SK-N-SH (cell line): Measurements from ENCODE around the gene LPGAT1. TPM values are rescaled to one million over a fixed set of nuclear protein-coding genes. Genes with fewer than 3 reads are reported as not detected.

Experiments
- CTCF ChIA-PET: fragments of 300-600, 350-600 bp; formaldehyde crosslinking; extraction: SDS; loops from one replicate; lab custom pipeline; 2021; lab: Yijun Ruan, JAX
- POLR2A ChIA-PET: fragments of 350-600 bp; sonication (Branson Sonifier 250); formaldehyde crosslinking; extraction: SDS; loops from one replicate; lab custom pipeline; 2020; ENCODE audit warnings: antibody characterized with exemption, inconsistent platforms; lab: Yijun Ruan, JAX
- DNase-seq: peaks from one replicate; pipeline ENCODE4 v3.0.0; 2012
- H2AFZ ChIP-seq: fragments of 200-600 bp; sonication (generic); 2 replicates; pipeline ENCODE4 v1.8.1; 2016; ENCODE audit warnings: antibody characterized with exemption, mild to moderate bottlenecking, low read depth
- H3F3A ChIP-seq: fragments of 200-600 bp; sonication (generic); replicated peaks from 2 replicates; pipeline ENCODE3; 2016; ENCODE audit warnings: antibody characterized with exemption, mild to moderate bottlenecking; ENCODE audit not compliant: insufficient read depth
- H3K27ac ChIP-seq, 2 experiments: fragments of 200-500 bp in 1 of 2; fragments of 200-600 bp in 1 of 2; sonication (Bioruptor generic) in 1 of 2; sonication (generic), shearing (Covaris generic) in 1 of 2; 2 replicates each; pipeline versions ENCODE4 v1.5.1 to v1.6.1; 2014 to 2016; ENCODE audit warnings: low read depth in 2 of 2, inconsistent platforms in 1 of 2, low read length in 1 of 2, mild to moderate bottlenecking in 1 of 2, mixed read lengths in 1 of 2
- H3K27me3 ChIP-seq: fragments of 200-600 bp; sonication (generic), shearing (Covaris generic); 2 replicates; pipeline ENCODE4 v1.6.1; 2016; ENCODE audit warnings: mixed run types; ENCODE audit not compliant: insufficient read depth
- H3K36me3 ChIP-seq, 2 experiments: fragments of 200-500 bp in 1 of 2; fragments of 200-600 bp in 1 of 2; sonication (Bioruptor generic) in 1 of 2; sonication (generic) in 1 of 2; replicated peaks in 1 of 2; 2 replicates each; pipeline versions ENCODE3 to v1.5.1; 2014 to 2016; ENCODE audit warnings: low read length in 1 of 2, mild to moderate bottlenecking in 1 of 2; ENCODE audit not compliant: insufficient read depth in 2 of 2, control insufficient read depth in 1 of 2
- H3K4me1 ChIP-seq, 2 experiments: fragments of 200-500 bp in 1 of 2; fragments of 200-600 bp in 1 of 2; sonication (Bioruptor generic) in 1 of 2; sonication (generic), shearing (Covaris generic) in 1 of 2; 2 replicates each; pipeline versions ENCODE4 v1.5.1 to v1.6.1; 2014 to 2016; ENCODE audit warnings: low read depth in 1 of 2, low read length in 1 of 2, mixed run types in 1 of 2; ENCODE audit not compliant: insufficient read depth in 2 of 2, control insufficient read depth in 1 of 2
- H3K4me2 ChIP-seq: fragments of 200-600 bp; sonication (generic), shearing (Covaris generic); 2 replicates; pipeline ENCODE4 v1.6.1; 2017; ENCODE audit warnings: mixed run types
- H3K4me3 ChIP-seq, 2 experiments: fragments of 200-500 bp in 1 of 2; fragments of 200-600 bp in 1 of 2; sonication (Bioruptor generic) in 1 of 2; sonication (generic), shearing (Covaris generic) in 1 of 2; 2 replicates each; pipeline versions ENCODE4 v1.5.1 to v1.8.1; 2014 to 2016; ENCODE audit warnings: low read depth in 2 of 2, inconsistent platforms in 1 of 2, low read length in 1 of 2, mild to moderate bottlenecking in 1 of 2, mixed read lengths in 1 of 2, moderate library complexity in 1 of 2
- H3K79me2 ChIP-seq: fragments of 200-600 bp; sonication (generic); 2 replicates; pipeline ENCODE4 v1.8.1; 2017; ENCODE audit warnings: mild to moderate bottlenecking; ENCODE audit not compliant: insufficient read depth
- H3K9ac ChIP-seq: fragments of 200-600 bp; sonication (generic); 2 replicates; pipeline ENCODE4 v1.6.1; 2017; ENCODE audit warnings: mixed run types
- H3K9me2 ChIP-seq: fragments of 200-600 bp; sonication (generic); 2 replicates; pipeline ENCODE4 v1.6.1; 2017; ENCODE audit warnings: mixed run types
- H3K9me3 ChIP-seq: fragments of 200-600 bp; sonication (generic); 2 replicates; pipeline ENCODE4 v1.6.1; 2017; ENCODE audit warnings: mixed run types, mild to moderate bottlenecking, moderate library complexity
- H4K20me1 ChIP-seq: fragments of 200-600 bp; sonication (generic); 2 replicates; pipeline ENCODE4 v1.6.1; 2017; ENCODE audit warnings: mild to moderate bottlenecking, mixed run types; ENCODE audit not compliant: insufficient read depth
- FOSL2 ChIP-seq: IDR thresholded peaks from 2 replicates; pipeline ENCODE4 v1.4.0; 2012; ENCODE audit warnings: low read depth, mild to moderate bottlenecking, moderate library complexity, borderline replicate concordance
- FOXJ3 ChIP-seq: sonication (generic); formaldehyde crosslinking; IDR thresholded peaks from 2 replicates; pipeline ENCODE4 v1.5.1; 2020; ENCODE audit warnings: mild to moderate bottlenecking, missing genetic modification reagents
- JUND ChIP-seq: IDR thresholded peaks from 2 replicates; pipeline ENCODE4 v1.4.0; 2012
- RAD21 ChIP-seq: IDR thresholded peaks from 2 replicates; pipeline ENCODE4 v1.6.1; 2012; ENCODE audit warnings: mild to moderate bottlenecking, low read length
- SIN3A ChIP-seq: IDR thresholded peaks from 2 replicates; pipeline ENCODE4 v1.6.1; 2012; ENCODE audit warnings: low read depth, mild to moderate bottlenecking, low read length, moderate library complexity, borderline replicate concordance
- YY1 ChIP-seq: IDR thresholded peaks from 2 replicates; pipeline ENCODE4 v1.4.0; 2012; ENCODE audit warnings: low read depth, mild to moderate bottlenecking
- WGBS: methylation state at CpG from one replicate; pipeline ENCODE4 v1.1.6; 2017; ENCODE audit warnings: low lambda C conversion rate; 5-methylcytosine and 5-hydroxymethylcytosine counted together
- polyA plus RNA-seq, 3 experiments: library from polyadenylated mRNA; depleted of rRNA; stranded (reverse); fragments of >200 nt; gene quantifications; 2 replicates each; pipeline ENCODE4 v1.2.3, GENCODE V29; 2012
- TF ChIP-seq, protein P1 (sequence below): fragments of 150-350 bp; IDR thresholded peaks from 2 replicates; pipeline ENCODE4 v1.6.1; 2016; ENCODE audit warnings: mild to moderate bottlenecking, low read depth, low read length
- TF ChIP-seq, protein P2 (sequence below): fragments of 150-350 bp; IDR thresholded peaks from 2 replicates; pipeline ENCODE4 v1.6.1; 2017; ENCODE audit warnings: antibody characterized with exemption, low read length, low read depth, borderline replicate concordance
- TF ChIP-seq, protein P3 (sequence below): fragments of 200-600 bp; sonication (generic); IDR thresholded peaks from 2 replicates; pipeline ENCODE4 v1.6.1; 2017; ENCODE audit warnings: antibody characterized with exemption, mild to moderate bottlenecking, moderate library complexity
- TF ChIP-seq, protein P4 (sequence below): IDR thresholded peaks from 2 replicates; pipeline ENCODE4 v1.4.0; 2012; ENCODE audit warnings: low read depth

Gene LPGAT1
- polyA plus RNA-seq, 1 of the 3 experiments (the other 2 are of a cell fraction), result 4.8 TPM

DNA sequence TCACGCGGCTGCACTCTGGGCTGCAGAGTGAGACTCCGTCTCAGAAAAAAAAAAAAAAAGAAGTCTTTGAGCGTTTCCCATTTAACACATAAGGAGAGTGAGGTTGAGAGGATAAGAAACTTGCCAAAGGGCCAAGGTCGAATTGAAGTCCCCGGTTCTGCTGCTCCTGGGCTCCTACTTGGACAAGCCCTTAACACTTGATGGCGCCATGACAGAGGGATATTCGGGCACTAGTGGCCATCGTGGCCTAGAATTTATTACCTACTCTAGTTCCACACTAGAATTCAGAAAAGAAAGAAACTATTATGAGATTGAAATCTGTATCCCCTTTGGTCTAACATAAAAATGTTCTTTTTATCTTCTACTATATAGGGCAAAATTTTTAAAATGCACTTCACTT, 89.4 kb downstream of the LPGAT1 start:
- TF ChIP-seq, protein P1, sequence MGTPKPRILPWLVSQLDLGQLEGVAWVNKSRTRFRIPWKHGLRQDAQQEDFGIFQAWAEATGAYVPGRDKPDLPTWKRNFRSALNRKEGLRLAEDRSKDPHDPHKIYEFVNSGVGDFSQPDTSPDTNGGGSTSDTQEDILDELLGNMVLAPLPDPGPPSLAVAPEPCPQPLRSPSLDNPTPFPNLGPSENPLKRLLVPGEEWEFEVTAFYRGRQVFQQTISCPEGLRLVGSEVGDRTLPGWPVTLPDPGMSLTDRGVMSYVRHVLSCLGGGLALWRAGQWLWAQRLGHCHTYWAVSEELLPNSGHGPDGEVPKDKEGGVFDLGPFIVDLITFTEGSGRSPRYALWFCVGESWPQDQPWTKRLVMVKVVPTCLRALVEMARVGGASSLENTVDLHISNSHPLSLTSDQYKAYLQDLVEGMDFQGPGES, result no peak
- TF ChIP-seq FOXJ3 (no peak), JUND (no peak), SIN3A (no peak), RAD21 (peak; percentile 11; the same call in 1 of the 2 replicates), YY1 (no peak)
- TF ChIP-seq, protein P2, sequence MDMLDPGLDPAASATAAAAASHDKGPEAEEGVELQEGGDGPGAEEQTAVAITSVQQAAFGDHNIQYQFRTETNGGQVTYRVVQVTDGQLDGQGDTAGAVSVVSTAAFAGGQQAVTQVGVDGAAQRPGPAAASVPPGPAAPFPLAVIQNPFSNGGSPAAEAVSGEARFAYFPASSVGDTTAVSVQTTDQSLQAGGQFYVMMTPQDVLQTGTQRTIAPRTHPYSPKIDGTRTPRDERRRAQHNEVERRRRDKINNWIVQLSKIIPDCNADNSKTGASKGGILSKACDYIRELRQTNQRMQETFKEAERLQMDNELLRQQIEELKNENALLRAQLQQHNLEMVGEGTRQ, result no peak
- TF ChIP-seq, protein P3, sequence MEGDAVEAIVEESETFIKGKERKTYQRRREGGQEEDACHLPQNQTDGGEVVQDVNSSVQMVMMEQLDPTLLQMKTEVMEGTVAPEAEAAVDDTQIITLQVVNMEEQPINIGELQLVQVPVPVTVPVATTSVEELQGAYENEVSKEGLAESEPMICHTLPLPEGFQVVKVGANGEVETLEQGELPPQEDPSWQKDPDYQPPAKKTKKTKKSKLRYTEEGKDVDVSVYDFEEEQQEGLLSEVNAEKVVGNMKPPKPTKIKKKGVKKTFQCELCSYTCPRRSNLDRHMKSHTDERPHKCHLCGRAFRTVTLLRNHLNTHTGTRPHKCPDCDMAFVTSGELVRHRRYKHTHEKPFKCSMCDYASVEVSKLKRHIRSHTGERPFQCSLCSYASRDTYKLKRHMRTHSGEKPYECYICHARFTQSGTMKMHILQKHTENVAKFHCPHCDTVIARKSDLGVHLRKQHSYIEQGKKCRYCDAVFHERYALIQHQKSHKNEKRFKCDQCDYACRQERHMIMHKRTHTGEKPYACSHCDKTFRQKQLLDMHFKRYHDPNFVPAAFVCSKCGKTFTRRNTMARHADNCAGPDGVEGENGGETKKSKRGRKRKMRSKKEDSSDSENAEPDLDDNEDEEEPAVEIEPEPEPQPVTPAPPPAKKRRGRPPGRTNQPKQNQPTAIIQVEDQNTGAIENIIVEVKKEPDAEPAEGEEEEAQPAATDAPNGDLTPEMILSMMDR, result peak; percentile 14
- TF ChIP-seq, protein P4, sequence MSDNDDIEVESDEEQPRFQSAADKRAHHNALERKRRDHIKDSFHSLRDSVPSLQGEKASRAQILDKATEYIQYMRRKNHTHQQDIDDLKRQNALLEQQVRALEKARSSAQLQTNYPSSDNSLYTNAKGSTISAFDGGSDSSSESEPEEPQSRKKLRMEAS, result no peak
- no peak overlapping the region for H3K4me3 ChIP-seq
- no peak overlapping the region for H3K9ac ChIP-seq
- H3F3A ChIP-seq, result peaks cover 17% of the 10 kb centered on the region
- ChIA-PET CTCF (interaction anchor here (1.0 to 2.2 kb wide), 3 partner anchors 32 to 294 kb away, joined by 3 to 11 read pairs (median 5); partner anchors contain the start of genes DTL and INTS7), POLR2A (interaction anchor here (0.7 kb wide), 1 partner anchor 269 kb away, joined by 4 read pairs; no protein-coding TSS in a partner anchor)
- no peaks in the 10 kb centered on the region for H3K27me3 ChIP-seq
- H3K9me3 ChIP-seq, result no peaks in the 10 kb centered on the region
- no peaks in the 10 kb centered on the region for H4K20me1 ChIP-seq
- no peak overlapping the region for H3K27ac ChIP-seq
- peaks cover 10 to 12% of the 10 kb centered on the region in 2 experiments; a peak in 3 of 4 replicates for H3K4me1 ChIP-seq
- no peak overlapping the region for H3K4me2 ChIP-seq
- 86% methylated on average over 9 of the region's 9 CpGs for WGBS
- no peak overlapping the region for H2AFZ ChIP-seq
- no peak for DNase-seq
- H3K9me2 ChIP-seq, result no peaks in the 10 kb centered on the region
- H3K36me3 ChIP-seq, result no peaks in the 10 kb centered on the region
- H3K79me2 ChIP-seq, result no peaks in the 10 kb centered on the region

DNA sequence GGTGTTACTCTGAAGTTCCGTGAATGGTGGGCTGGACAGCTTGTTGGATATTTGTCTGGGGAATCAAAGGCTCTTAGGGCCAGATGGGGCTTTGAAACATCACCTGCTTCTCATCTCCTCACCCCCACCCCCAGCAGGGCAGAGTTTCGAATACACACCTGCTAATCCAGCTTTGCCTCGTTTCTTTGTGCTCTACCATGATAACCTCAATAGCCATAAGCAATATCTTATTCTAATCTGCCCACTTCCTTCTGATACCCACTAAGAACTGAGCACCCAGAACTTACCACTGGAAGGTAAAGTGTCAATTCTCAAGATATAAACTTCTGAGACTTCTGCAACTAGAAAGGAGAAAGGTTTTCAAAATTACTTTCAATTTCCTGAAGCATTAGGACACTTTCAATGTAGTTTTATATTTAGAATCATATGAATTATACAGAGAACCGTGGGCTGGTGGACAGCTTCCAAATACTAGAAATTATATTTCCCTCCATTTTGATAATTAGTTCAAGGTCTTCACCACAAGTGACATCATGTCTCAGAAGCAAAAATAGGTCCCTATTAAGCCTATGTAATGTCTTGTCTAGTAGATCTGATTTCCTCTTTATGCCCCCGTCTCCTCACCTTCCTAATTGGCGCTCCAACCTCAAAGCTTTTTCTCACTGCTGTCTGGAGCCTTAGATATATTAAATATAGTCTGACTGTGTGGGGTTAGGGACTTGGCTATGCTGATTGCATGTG, 90.7 kb downstream of the LPGAT1 start:
- H3F3A ChIP-seq, result peaks cover 22% of the 10 kb centered on the region
- H3K4me1 ChIP-seq, result peaks cover 18 to 23% of the 10 kb centered on the region in 2 experiments; a peak in 3 of 4 replicates
- H3K9me2 ChIP-seq, result no peaks in the 10 kb centered on the region
- ChIA-PET CTCF (interaction anchor here (0.9 to 1.8 kb wide), 2 partner anchors 9 to 41 kb away, joined by 3 to 5 read pairs; no protein-coding TSS in a partner anchor), POLR2A (no interaction called here)
- no peak overlapping the region for H3K27ac ChIP-seq
- H2AFZ ChIP-seq, result no peak overlapping the region
- no peaks in the 10 kb centered on the region for H4K20me1 ChIP-seq
- no peak overlapping the region for H3K9ac ChIP-seq
- DNase-seq, result no peak
- TF ChIP-seq FOSL2, result no peak
- H3K9me3 ChIP-seq, result no peaks in the 10 kb centered on the region
- H3K36me3 ChIP-seq, result no peaks in the 10 kb centered on the region
- H3K4me2 ChIP-seq, result no peak overlapping the region
- no peaks in the 10 kb centered on the region for H3K79me2 ChIP-seq
- 71% methylated on average over 6 of the region's 6 CpGs for WGBS
- no peaks in the 10 kb centered on the region for H3K27me3 ChIP-seq
- H3K4me3 ChIP-seq, result no peak overlapping the region
